GM18499 (cell line): ENCODE data around the gene ACTR3C.

Source experiments
- ATAC-seq: cut with Tn5 transposase; IDR thresholded peaks from one replicate; pipeline ENCODE4 v1.9.1; 2021; ENCODE audit warnings: moderate number of reproducible peaks; ENCODE audit not compliant: insufficient read depth, unreplicated experiment

Gene ACTR3C

GRCh38 chr7:150359622-150360362 lies 36.4 kb upstream of the ACTR3C start:
- no peak for ATAC-seq

DNA sequence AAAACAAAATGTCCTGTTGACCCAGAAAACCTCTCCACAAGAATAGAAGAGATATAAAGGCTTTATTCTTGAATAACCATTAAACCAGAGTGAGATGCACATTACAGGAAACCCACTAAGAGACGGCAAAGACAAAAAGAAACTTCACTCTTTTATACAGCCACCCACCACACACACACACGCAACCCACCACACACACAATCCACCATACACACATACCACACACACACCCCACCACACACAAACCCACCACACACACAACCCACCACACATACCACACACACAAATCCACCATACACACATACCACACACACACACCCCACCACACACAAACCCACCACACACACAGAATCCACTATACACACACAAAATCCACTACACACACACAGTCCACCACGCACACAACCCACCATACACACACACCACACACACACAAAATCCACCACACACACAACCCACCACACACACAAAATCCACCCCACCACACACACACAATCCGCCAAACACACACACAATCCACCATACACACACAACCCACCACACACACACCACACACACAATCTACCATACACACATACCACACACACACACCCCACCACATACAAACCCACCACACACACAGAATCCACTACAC lies 35.8 kb upstream of the ACTR3C start:
- no peak for ATAC-seq

DNA sequence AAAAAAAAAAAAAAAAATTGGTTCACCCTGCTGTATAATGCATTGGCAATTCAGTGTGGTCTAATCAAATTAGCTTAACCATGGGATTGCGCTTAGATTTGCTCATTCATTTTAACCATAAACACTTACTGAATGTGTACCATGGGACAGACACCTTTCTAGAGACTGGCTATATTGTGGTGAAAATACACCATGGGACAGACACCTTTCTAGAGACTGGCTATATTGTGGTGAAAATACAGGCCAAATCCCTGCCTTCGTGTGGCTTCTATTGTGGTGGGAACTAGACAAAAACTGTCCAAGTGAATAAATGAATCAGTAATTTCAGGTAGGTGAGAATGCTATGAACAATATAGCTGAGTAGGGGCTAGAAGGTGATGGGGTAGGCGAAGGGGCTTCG lies 35.1 kb upstream of the ACTR3C start:
- ATAC-seq = no peak

DNA sequence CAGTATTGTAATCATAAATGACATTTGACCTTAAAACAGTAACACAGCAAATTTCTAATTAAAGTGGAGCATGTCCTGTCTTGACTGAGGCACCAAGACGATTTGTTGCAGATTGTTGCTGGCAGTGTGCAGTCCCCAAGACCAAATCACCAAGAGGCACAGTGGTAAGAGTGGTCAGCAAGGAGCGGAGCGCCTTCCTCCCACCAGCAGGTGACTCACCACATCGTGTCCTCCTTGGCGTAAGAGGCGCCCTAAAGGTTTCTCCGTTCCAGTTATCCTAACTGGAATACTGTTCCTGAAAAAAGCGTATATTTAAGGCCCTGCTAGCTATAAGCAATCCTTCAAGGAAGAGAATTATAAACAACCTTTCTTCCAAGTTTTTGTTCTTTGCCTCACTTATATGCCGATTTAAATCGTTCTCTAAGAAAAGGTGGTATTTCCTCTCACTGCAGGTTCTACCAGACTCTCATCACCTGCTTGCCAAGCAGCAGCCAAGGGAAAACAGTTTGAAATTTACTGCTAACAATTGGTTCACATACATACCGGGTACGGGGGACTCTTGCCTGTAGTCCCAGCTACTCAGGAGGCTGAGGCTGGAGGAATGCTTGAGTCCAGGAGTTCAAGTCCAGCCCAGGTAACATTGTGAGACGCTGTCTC lies 34.6 kb upstream of the ACTR3C start:
- ATAC-seq = no peak

DNA sequence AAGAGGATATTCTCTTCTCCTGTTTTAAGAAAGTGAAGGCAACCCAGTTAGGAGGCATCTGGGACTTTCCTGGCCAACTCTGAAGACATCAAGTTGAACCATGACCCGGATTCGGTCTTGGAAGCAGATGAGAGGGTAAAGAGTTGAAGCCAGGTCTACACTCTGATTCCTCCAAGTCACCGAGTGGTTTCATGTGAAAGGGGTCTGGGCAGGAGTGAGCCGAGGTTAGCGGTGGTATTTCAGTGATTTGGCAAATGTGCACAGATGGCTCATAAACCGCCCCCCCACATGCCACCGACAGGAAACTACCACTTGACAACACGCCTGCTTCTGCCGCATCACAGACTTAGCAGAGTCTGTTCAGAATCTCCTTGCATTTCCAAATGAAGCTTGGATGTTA lies 33.9 kb upstream of the ACTR3C start:
- ATAC-seq = no peak

GRCh38 chr7:150356265-150356897 lies 33.0 kb upstream of the ACTR3C start:
- ATAC-seq = no peak

DNA sequence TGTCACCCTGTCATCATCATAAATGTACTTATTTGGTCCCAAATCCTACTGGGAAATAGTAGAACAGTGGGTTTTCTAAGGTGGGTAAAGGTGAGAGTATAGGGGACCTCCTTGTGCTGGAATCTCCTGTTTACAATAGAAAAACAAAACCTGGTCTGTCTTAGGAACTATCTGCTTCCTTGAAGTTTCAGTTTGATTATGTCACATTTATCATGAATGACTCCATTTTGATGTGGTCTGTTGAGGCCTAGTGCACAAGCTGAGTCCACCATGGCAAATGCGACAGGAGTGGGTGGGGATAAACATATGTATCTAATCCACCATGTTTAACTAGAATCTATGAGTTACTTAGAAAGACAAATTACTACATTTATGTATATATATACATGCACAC lies 32.3 kb upstream of the ACTR3C start:
- no peak for ATAC-seq

DNA sequence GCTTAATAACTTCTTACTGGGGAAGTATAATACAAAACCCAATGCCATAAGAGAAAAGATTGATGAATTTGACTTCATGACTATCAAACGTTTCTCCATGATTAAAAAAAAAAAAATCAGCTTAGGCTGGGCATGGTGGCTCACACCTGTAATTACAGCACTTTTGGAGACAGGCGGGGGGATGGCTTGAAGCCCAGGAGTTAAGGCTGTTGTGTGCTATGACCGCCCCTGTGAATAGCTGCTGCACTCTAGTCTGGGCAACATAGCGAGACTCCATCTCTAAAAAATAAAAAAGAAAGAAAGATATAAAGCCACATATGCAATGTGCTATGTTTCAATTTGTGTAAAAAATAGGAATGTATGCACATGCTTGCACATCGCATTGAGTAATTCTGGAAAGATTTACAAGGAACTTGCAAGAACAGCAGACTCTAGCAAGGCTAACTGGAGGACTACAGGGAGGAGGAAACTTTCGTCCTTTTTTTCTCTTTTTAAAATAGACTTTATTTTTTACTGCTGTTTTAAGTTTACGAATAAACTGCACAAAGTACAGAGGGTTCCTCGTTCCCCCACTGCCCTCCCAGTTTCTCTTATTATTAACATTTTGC lies 28.3 kb upstream of the ACTR3C start:
- ATAC-seq = no peak

DNA sequence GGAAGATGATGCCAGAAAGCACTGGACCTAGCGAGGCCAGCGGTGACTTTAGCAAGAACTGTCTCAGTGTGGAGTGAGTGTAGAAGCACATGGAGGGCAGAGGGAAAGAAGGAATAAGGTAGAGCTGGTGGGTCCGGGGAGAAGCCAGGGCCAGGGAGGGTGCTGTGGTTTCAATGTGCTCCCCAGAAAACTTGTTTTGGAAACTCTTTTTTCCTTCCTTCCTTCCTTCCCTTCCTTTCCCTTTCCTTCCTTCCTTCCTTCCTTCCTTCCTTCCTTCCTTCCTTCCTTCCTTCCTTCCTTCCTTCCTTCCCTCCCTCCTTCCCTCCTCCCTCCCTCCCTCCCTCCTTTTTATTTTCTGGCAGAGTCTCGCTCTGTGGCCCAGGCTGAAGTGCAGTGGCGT lies 23.6 kb upstream of the ACTR3C start:
- no peak for ATAC-seq

- ATAC-seq = no peak
Measured at GRCh38 chr7:150345012-150345411, 21.7 kb upstream of the ACTR3C start.

DNA sequence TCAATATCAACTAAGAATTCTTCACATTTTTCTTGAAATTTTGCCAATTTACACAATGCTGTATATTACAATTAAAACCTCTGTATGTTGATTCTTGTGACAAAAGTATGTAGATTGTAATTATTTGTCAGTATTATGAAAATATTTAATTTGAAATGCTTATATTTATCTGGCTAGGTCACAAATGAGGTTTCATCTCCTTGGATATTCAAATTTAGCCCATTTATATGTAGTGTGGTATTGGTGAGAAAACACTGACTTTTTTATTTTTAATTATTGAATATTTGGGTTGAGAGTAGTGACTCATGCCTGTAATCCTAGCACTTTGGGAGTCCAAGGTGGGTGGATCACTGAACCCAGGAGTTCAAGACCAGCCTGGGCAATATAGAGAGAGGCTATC lies 21.0 kb upstream of the ACTR3C start:
- ATAC-seq = no peak

DNA sequence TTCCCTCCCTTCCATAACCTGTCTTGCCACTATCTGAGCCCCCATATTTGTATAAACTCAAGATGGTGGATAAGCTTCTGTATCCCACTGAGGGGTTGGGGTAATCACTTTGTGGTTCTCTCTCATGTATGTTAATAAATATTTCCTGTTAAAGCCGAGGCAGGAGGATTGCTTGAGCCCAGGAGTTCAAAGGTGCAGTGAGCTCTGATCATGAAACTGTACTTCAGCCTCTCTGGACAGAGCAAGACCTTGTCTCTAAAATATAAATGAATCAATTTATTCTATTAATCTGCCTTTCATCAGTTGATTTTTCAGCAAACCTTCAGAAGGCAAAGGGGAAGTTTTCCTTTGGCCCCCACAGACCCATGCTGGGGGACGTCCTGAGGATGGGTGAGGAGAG lies 19.9 kb upstream of the ACTR3C start:
- no peak for ATAC-seq

DNA sequence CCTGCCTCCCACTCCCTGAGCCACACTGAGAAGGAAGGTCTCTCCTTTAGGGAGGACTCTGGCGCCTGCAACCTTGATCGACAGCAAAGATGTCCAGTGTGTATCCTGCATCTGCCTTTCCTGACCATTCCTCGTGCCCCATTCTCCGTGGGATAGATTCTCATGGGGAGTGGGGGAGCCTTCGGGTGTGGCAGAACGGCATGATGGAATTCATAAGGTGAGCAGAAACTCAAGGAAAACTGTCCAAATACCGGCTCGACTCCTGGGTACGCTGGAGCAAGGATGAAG lies 18.7 kb upstream of the ACTR3C start:
- ATAC-seq = no peak

DNA sequence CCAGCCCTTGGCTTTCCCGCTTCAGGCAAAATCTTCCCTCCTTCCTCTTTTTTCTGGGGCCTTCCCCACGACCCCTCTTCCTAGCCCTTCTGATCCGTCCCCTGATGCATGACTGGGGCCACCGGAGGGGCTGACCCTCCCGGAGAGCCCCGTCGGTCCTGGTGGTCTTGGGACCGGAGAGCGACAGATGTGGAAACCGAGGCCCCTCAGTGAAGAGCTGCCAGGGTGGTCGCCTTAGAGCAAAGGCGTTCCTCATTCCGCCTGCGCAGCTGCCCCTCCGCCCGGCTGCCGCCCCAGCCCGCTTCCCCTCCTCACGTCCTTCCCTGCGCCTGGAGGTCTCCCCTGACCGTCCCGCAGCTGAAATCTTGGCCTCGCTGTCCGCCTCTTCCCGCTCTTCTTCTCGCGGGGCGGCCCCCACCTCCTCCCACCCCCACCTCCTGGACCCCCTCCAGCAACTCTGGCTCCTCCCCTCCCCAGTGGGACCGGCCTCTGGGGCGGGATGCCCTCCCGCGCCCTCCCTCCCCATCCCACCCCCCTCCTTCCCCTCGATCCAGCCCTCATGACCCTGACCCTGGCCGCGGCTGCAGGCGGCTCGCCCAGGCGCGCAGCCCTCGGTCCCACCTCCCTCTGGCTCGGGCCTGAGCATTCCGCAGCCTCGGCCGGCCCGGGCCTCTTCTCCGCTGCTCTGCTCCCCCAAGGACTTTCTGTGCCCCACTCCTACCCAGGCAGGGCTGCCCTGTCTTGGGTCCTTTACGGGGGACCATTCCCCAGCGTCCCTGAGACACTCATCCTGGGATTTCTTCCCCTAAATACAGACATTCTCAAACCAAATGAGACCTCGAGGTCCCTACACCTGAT lies 18.1 kb upstream of the ACTR3C start, which contains the start of gene RARRES2:
Gene RARRES2 (minus strand): TSS at position 367 of the 858 bp plus-strand sequence. CDS start 1,020 bp downstream, outside the sequence.
- no peak for ATAC-seq

GRCh38 chr7:150340875-150341262 lies 17.5 kb upstream of the ACTR3C start:
- no peak for ATAC-seq

- ATAC-seq = no peak
Measured at GRCh38 chr7:150340024-150340749, 16.8 kb upstream of the ACTR3C start.

GRCh38 chr7:150339409-150339809 lies 16.1 kb upstream of the ACTR3C start:
- ATAC-seq = no peak

DNA sequence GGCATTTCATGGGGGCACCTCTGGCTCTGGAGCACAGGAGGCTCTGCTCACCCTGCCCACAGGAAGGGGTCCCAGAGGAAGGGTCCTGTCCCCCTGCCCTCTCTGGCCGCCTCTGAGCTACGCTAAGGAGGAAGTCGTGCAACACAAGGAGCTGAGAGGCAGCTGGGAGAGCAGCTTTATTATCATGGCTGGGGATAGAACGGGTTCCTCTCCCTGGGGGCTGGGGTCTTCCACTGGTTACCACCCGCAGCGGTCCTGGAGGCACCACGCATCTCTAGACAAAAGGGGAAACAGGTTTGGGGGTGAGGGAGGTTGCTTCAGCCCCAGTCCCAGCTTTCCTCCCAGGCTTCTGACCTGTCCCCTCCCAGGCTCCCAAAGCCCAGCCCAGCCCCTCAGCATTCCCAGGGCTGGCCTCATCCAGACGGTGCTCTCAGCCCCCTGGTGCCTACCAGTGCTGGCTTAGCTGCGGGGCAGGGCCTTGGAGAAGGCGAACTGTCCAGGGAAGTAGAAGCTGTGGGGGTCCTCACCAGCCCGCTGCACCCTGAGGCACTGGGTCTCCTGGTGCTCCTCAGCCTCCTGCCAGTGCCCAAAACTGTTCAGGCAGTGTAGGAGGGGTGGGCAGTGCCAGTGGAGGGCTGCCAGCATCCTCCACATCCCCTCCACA lies 15.0 kb upstream of the ACTR3C start:
- no peak for ATAC-seq

GRCh38 chr7:150337659-150338081 lies 14.3 kb upstream of the ACTR3C start:
- no peak for ATAC-seq
